HG03139 (cell line): Measurements from ENCODE around the gene CYP26A1.

Experiments
- ATAC-seq: cut with Tn5 transposase; IDR thresholded peaks from one replicate; pipeline ENCODE4 v1.9.1; 2021; ENCODE audit not compliant: unreplicated experiment

CYP26A1 gene

GRCh38 chr10:93113042-93113441, 39.3 kb downstream of the CYP26A1 start:
- ATAC-seq = no peak

- ATAC-seq = no peak
These were observed 42.1 kb downstream of the CYP26A1 start for GRCh38 chr10:93115661-93116383.

GRCh38 chr10:93121311-93121710, 47.6 kb downstream of the CYP26A1 start:
- ATAC-seq = no peak

GRCh38 chr10:93123766-93124165, 50.1 kb downstream of the CYP26A1 start:
- no peak for ATAC-seq

GRCh38 chr10:93124580-93125318, 51.1 kb downstream of the CYP26A1 start:
- ATAC-seq = no peak

- ATAC-seq = no peak
These were observed 52.3 kb downstream of the CYP26A1 start for GRCh38 chr10:93125966-93126365.

- no peak for ATAC-seq
These were observed 52.9 kb downstream of the CYP26A1 start for GRCh38 chr10:93126483-93127052.
